ENCODE data around the gene OR2D2. TPM values are rescaled to one million over a fixed set of nuclear protein-coding genes. Genes with fewer than 3 reads are reported as not detected.

Gene OR2D2
- total and polyA plus RNA-seq, 2 experiments from 2014 or later = 0.24 TPM

- H3K79me2 ChIP-seq (replicated peaks; ENCODE audit: insufficient read depth) = peaks cover 40% of the 10 kb centered on the region
- DNase-seq (ENCODE audit: low spot score) = no peak
- Mint-ChIP-seq H3K4me3 (no peak overlapping the region), H3K9me3 (no peaks in the 10 kb centered on the region), H3K27me3 (ENCODE audit: insufficient read depth, low read depth, poor library complexity) (no peaks in the 10 kb centered on the region), H3K36me3 (ENCODE audit: low read depth) (peaks cover 48% of the 10 kb centered on the region), H3K27ac (no peak overlapping the region), H3K4me1 (peaks cover 25% of the 10 kb centered on the region)
- peaks cover 27% of the 10 kb centered on the region for H3K4me1 ChIP-seq (ENCODE audit: insufficient read depth)
- H3F3A ChIP-seq (replicated peaks; ENCODE audit: low read depth) = no peaks in the 10 kb centered on the region
- no peak overlapping the region for H3K27ac ChIP-seq (ENCODE audit: low read depth)
- H4K20me1 ChIP-seq (replicated peaks; ENCODE audit: insufficient read depth) = no peaks in the 10 kb centered on the region
- no peak overlapping the region for H2AFZ ChIP-seq
- H3K4me3 ChIP-seq = no peak overlapping the region
- ATAC-seq = no peak
- TF ChIP-seq POLR2AphosphoS5 (IDR thresholded peaks at IDR 0.05; ENCODE audit: low read depth) (no peak), ZNF114 (CRISPR knock-in tag; IDR thresholded peaks at IDR 0.05) (no peak), REST (IDR thresholded peaks at IDR 0.05; ENCODE audit: unreplicated experiment) (no peak), EZH2 (IDR thresholded peaks at IDR 0.05; ENCODE audit: low read depth, unreplicated experiment) (no peak), ZNF331 (CRISPR knock-in tag; IDR thresholded peaks at IDR 0.05; ENCODE audit: low read depth) (no peak), NANOG (IDR thresholded peaks at IDR 0.05; ENCODE audit: borderline replicate concordance) (no peak), ETS1 (IDR thresholded peaks at IDR 0.05) (no peak), JUNB (IDR thresholded peaks at IDR 0.05; ENCODE audit: unreplicated experiment) (no peak), CREB1 (CRISPR knock-in tag; IDR thresholded peaks at IDR 0.05; ENCODE audit: low read depth) (no peak), EZH2phosphoT487 (IDR thresholded peaks at IDR 0.05; ENCODE audit: unreplicated experiment) (no peak), STAT1 (IDR thresholded peaks at IDR 0.05; ENCODE audit: unreplicated experiment) (no peak)
- TF ChIP-seq, protein P1, sequence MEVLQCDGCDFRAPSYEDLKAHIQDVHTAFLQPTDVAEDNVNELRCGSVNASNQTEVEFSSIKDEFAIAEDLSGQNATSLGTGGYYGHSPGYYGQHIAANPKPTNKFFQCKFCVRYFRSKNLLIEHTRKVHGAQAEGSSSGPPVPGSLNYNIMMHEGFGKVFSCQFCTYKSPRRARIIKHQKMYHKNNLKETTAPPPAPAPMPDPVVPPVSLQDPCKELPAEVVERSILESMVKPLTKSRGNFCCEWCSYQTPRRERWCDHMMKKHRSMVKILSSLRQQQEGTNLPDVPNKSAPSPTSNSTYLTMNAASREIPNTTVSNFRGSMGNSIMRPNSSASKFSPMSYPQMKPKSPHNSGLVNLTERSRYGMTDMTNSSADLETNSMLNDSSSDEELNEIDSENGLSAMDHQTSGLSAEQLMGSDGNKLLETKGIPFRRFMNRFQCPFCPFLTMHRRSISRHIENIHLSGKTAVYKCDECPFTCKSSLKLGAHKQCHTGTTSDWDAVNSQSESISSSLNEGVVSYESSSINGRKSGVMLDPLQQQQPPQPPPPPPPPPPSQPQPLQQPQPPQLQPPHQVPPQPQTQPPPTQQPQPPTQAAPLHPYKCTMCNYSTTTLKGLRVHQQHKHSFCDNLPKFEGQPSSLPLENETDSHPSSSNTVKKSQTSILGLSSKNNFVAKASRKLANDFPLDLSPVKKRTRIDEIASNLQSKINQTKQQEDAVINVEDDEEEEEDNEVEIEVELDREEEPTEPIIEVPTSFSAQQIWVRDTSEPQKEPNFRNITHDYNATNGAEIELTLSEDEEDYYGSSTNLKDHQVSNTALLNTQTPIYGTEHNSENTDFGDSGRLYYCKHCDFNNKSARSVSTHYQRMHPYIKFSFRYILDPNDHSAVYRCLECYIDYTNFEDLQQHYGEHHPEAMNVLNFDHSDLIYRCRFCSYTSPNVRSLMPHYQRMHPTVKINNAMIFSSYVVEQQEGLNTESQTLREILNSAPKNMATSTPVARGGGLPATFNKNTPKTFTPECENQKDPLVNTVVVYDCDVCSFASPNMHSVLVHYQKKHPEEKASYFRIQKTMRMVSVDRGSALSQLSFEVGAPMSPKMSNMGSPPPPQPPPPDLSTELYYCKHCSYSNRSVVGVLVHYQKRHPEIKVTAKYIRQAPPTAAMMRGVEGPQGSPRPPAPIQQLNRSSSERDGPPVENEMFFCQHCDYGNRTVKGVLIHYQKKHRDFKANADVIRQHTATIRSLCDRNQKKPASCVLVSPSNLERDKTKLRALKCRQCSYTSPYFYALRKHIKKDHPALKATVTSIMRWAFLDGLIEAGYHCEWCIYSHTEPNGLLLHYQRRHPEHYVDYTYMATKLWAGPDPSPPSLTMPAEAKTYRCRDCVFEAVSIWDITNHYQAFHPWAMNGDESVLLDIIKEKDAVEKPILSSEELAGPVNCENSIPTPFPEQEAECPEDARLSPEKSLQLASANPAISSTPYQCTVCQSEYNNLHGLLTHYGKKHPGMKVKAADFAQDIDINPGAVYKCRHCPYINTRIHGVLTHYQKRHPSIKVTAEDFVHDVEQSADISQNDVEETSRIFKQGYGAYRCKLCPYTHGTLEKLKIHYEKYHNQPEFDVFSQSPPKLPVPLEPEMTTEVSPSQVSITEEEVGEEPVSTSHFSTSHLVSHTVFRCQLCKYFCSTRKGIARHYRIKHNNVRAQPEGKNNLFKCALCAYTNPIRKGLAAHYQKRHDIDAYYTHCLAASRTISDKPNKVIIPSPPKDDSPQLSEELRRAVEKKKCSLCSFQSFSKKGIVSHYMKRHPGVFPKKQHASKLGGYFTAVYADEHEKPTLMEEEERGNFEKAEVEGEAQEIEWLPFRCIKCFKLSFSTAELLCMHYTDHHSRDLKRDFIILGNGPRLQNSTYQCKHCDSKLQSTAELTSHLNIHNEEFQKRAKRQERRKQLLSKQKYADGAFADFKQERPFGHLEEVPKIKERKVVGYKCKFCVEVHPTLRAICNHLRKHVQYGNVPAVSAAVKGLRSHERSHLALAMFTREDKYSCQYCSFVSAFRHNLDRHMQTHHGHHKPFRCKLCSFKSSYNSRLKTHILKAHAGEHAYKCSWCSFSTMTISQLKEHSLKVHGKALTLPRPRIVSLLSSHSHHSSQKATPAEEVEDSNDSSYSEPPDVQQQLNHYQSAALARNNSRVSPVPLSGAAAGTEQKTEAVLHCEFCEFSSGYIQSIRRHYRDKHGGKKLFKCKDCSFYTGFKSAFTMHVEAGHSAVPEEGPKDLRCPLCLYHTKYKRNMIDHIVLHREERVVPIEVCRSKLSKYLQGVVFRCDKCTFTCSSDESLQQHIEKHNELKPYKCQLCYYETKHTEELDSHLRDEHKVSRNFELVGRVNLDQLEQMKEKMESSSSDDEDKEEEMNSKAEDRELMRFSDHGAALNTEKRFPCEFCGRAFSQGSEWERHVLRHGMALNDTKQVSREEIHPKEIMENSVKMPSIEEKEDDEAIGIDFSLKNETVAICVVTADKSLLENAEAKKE (CRISPR knock-in tag; IDR thresholded peaks at IDR 0.05) = no peak
- TF ChIP-seq, protein P2, sequence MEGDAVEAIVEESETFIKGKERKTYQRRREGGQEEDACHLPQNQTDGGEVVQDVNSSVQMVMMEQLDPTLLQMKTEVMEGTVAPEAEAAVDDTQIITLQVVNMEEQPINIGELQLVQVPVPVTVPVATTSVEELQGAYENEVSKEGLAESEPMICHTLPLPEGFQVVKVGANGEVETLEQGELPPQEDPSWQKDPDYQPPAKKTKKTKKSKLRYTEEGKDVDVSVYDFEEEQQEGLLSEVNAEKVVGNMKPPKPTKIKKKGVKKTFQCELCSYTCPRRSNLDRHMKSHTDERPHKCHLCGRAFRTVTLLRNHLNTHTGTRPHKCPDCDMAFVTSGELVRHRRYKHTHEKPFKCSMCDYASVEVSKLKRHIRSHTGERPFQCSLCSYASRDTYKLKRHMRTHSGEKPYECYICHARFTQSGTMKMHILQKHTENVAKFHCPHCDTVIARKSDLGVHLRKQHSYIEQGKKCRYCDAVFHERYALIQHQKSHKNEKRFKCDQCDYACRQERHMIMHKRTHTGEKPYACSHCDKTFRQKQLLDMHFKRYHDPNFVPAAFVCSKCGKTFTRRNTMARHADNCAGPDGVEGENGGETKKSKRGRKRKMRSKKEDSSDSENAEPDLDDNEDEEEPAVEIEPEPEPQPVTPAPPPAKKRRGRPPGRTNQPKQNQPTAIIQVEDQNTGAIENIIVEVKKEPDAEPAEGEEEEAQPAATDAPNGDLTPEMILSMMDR (conservative IDR thresholded peaks at IDR 0.05; ENCODE audit: low read depth in 2 of 2) = no peak
- no peaks in the 10 kb centered on the region for H3K27me3 ChIP-seq (ENCODE audit: insufficient read depth)
- peaks cover 10% of the 10 kb centered on the region; the same call in 1 of the 2 replicates for H3K36me3 ChIP-seq (ENCODE audit: insufficient read depth)
- no peak overlapping the region for H3K4me2 ChIP-seq
- no peaks in the 10 kb centered on the region for H3K9me2 ChIP-seq (ENCODE audit: insufficient read depth)
Observed at GRCh38 chr11:6932145-6932544, 39.8 kb upstream of the OR2D2 start.
